ENCODE data around the gene CA10.

The CA10 gene

DNA sequence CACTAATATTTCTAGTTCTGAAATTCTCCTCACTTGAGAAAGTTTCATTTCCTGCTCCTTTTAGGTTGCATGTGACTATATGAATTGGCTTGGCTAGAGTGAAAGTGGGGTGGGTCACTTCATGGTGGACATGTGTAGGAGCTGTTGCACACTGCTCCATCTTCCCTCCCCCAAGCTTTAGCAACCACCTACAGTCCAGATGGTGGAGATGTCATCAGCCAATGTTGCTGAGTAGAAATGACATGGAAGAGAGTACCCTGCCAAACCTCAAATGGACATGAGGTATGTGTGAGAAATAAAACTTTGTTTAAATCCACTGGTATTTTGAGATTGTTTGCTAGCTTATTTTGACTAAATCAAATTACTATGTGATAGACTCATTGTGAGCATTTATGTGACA lies 281.5 kb downstream of the CA10 start:
- no peak for DNase-seq (ENCODE audit: low read depth in 2 of 2)

DNA sequence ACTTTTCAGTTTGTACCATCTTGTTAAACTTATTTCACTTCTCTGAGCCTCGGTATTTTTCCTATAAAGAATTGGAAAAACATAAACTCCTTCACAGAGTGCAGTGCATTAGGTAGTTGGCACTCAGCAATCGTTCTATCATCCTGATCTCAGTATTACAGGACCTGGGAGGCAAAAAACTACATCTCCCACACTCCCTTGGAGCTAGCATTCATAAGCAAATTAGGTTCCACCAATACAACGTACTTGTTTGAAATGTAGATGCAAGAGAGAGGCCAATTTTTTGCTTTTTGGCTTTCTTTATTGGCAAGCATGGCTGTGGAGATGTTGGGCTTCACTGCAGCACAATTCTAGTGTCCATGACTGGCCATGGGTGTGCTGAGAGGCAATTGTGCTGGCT lies 285.2 kb downstream of the CA10 start:
- no peak for DNase-seq (ENCODE audit: low read depth in 2 of 2)

DNA sequence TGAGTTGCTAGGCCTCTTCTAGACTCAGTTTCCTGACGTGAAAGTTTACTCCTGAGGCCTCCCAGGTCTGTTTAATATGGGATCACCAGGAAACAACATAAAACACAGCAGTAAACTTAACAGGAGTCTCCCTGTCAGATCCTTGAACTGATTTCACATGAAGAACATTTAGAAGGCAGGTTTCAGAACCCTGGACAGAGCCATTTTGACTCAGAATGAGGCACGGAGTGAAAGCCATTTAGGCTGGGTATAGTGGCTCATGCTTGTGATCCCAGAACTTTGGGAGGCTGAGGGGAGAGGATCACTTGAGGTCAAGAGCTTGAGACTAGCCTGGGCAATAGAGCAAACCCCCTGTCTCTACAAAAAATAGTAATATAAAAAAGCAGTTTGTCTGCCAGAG lies 289.1 kb downstream of the CA10 start:
- no peak for DNase-seq (ENCODE audit: low read depth in 2 of 2)

DNA sequence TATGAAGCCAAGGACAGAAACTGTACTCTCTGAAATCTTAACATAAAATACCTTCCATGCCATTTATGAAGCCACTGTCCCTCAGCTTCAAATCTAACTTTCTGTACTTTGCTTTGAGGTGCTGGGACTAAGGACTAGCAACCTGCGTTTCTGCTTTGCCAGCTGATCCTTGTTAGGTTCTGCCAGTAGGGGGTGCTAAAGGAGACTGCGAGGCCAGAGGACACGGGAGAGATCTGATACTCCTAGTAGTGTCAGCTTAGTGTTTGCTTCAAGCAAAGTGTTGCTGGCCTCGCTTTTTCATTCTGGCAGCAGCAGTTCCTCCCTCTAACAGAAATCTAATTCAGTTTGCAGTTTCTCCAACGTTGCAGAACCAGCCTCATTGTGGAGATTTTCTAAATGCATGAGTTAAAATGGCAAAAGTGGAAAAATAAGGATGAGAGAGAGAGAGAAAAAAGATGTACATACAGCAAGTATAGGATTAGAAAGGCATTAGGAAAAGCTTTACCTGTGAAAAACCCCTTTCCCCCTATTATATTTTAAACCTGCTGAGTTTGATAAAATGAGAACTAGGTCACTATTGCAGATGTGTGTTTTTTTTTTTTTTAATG lies 297.5 kb downstream of the CA10 start:
- no peak for DNase-seq (ENCODE audit: low read depth in 2 of 2)

DNA sequence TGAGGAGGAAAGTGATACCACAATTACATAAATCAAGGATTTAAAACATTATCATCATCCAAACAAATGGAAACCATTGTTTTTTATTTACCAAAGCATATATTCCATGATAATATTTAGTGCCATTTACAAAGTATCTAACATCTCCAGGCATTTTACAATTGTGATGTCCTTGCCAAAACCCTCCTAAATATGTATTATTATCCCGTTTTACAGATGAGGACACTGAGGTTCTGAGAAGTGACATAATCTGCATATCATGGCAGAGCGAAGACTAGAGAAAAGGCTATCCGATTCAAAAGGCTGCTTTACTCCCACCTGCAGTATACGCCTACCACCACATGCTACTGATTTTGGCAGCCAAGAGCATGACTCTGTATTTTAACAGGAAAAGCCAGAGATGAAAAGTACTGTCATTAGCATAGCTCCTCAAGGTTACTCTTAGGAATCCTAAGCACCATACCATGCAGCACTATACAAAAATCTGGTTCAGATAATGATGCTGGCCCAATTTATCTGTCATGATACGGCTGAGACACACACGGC lies 301.4 kb downstream of the CA10 start:
- no peak for DNase-seq (ENCODE audit: low read depth in 2 of 2)

DNA sequence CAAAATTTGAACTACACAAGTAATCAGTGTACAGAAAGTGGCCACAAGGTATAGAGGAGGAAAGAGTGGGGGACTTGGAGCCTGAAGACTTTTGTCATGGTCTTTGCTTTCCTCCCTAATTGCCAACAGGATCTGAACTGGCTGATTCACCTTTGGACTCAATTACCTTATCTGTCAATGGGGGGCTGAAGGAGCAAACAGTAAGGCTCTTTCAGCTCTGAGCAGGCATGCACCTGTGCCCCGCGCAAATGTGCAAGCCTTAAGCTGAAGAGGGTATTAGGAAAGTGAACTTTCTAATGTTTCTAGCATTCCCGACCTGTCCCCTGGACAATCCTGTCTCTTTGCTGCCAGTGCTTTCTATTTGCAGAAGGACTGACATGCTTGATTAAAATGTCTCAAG lies 302.7 kb downstream of the CA10 start:
- DNase-seq (ENCODE audit: low read depth in 2 of 2): no peak

DNA sequence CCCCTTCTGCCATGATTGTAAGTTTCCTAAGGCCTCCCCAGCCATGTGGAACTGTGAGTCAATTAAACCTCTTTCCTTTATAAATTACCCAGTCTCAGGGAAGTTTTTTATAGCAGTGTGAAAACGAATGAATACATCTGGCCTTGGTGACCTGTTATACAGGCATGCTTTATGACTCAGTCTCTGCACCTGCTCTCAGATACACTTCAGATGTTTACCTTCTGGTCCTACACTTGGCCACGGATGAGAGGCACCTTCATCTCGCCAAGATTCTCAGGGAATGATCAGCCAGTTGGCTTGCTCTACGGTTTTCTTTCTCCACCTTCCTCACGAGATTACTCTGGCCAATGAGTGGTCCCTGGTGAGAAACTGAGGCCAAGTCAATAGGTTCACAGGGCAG lies 304.7 kb downstream of the CA10 start:
- DNase-seq (ENCODE audit: low read depth in 2 of 2): no peak

DNA sequence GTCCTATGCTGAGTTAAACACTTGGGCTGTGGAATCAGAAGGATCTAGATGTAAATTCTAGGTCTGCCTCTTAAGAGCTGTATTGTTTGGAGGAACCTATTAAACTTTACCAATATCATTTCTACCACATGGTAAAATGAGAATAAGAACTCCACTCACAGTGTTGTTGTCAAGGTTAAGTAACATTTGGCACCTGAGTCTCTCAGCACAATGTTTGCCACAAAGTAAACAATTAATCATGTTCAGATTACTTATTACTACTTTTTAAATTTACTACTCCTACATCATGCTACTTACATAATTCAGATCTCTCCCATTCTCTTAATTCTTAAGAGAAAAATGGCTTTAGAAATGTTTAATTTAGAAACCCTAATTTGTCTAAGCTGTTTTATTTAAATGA lies 305.9 kb downstream of the CA10 start:
- DNase-seq (ENCODE audit: low read depth in 2 of 2): no peak

DNA sequence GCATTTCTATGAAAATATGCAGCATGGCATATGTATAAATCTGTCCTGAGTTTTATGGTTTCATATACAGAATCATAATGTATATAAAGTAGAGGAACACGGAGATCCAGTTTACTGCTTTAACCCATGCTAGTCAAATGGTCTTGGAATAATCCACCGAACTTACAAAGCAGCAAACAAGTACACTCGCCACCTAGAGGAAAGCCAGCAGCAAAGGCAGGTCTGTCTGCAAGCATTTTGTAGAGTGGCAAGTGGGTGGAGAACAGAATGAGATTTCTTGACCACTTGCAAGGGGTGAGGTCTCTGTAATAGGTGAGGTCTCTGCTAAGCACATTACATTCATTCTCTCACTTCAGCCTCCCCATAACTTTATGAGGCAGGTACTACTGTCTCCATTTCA lies 308.3 kb downstream of the CA10 start:
- DNase-seq (ENCODE audit: low read depth in 2 of 2): no peak

DNA sequence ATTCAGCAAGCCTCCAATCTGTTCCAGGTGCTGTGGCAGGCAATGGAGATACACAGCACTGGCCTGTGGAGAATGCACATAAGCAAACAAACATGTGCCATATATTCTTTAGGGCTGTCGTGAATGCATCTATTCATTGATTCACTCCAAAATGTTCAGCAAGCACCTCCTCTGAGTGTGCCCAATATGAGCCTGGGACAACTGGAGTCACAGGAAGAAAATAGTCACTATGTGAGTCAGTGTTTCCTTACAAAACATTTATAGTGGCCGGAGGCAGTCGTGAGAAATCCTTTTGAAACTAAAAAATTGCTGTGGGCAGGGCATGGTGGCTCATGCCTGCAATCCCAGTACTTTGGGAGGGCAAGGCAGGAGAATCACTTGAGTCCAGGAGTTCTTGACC lies 310.1 kb downstream of the CA10 start:
- no peak for DNase-seq (ENCODE audit: low read depth in 2 of 2)

DNA sequence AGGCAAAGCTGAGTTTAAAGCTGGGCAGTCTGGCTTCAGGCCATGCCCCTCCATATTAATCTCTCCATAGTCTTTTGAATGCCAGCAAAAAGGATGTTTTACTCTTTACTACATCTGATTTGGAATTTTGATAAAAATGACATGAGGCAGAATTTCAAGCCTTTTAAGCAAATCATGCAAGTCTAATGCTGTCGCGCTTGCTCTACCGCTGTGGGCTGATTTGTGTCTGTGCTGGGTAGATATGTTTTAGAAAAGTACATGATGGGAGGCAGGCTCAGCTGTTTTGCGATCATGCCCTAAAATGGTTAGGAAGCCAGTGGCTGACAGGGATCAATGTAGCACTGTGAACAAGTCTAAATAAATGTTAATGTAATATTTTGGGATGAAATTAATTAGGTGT lies 311.9 kb downstream of the CA10 start:
- no peak for DNase-seq (ENCODE audit: low read depth in 2 of 2)

DNA sequence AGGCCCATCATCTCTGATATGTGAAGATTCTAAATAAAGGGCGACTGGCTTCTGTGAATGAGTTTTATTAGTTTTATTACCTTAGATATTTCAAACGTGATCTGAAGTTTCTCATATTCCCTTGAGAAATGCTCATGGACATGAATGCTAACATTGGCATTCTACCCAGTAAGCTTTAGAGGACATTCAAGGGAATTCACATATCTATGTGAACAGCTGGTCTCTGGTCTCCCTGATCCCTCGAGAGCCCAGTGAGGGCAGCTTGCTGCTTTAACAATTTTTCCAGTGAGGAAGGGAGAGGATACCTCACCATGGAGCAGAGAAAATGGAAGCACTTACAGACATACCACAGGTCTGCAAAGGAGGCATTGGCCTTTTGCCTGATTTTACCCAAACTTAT lies 312.7 kb downstream of the CA10 start:
- no peak for DNase-seq (ENCODE audit: low read depth in 2 of 2)

DNA sequence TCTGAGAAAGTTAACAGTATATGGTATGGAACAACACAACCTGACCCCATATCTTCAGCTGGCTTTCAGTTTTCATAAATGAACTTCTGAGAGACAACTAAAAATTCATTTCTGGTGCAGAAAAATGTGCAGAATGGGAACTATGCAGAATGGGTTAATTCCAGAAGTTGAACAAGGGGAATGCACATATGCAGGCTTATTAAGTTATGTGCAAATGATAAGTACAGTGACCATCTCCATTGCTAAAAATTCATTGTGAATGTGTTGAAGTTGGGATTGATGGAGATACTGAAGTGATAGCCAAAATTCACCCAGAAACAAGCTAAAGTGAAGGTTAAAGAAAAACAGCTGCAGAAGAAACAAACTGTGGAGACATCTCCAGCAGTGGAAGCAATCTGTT lies 315.8 kb downstream of the CA10 start:
- DNase-seq (ENCODE audit: low read depth in 2 of 2): no peak

DNA sequence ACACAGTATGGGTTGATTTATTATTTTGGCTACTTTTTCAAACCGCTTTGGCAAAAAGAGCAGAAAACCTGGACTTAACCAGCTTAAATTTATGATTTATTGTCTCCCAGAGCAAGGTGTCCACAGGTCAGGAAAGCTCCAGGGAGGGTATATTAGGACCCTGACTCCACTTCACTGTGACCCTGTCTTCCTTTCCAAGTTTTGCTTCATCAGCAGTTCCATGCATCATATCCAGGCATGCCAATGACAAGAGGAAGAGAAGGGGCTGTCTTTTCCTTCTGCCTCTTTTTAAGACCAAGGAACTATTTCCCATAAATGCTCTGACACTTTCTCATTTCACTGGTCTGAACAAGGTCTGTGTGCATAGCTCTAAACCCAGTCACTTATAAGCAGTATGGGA lies 316.8 kb downstream of the CA10 start:
- DNase-seq (ENCODE audit: low read depth in 2 of 2): no peak

DNA sequence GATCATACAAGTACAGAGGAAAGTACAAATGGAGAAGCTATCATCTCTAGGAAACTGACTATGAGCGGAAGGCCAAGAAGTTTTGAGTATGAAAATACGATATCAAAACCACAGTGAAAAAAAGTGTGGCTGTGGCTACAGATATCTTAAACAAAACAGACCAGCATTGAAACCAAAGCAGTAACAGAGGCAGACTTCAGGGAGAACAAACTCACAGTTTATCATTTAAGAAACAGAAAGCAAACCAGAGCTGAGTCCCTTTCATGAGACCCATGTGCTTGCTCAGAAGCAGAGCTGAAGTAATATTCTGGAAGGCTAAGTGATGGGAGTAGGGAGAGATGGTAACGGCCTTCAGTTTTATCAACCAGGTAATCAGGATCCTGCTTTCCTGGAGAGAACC lies 317.8 kb downstream of the CA10 start:
- no peak for DNase-seq (ENCODE audit: low read depth in 2 of 2)

DNA sequence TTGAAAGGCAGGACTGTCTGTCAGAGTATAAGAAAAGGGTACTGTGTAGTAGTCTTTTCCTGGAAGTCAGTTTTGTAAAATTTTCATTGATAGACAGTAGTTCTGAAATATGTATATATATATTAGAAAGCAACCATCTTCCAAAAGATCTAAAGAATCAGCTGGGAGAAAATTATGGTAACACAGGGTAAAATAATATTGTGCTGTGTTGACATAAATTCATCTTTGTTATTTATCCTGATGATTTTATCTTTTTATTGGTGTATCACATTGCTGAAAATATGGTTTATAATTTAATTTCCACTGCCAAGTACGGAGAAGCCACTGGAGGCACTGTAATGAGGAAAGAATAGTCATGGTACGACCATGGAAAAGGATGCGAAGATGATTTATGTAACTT lies 324.9 kb downstream of the CA10 start:
- DNase-seq (ENCODE audit: low read depth in 2 of 2): no peak

DNA sequence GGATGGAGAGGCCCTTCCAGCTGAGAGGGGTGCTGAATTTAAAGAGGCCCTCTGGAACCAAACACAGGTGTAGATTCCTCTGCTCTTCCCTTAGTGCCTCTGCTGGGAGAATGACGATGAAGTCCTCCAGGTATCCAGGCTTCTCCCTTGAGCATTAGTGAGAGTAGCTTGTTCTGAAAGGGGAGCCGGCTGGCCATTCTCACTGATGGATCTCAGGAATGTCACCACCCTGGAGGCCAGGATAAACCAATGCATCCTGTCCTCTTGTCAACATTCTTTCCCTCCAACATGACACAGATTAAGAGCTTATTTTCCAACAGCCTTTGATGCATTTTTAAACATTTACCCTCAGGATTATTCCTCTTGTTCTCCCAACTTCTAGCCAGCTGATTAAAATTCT lies 325.5 kb downstream of the CA10 start:
- no peak for DNase-seq (ENCODE audit: low read depth in 2 of 2)

DNA sequence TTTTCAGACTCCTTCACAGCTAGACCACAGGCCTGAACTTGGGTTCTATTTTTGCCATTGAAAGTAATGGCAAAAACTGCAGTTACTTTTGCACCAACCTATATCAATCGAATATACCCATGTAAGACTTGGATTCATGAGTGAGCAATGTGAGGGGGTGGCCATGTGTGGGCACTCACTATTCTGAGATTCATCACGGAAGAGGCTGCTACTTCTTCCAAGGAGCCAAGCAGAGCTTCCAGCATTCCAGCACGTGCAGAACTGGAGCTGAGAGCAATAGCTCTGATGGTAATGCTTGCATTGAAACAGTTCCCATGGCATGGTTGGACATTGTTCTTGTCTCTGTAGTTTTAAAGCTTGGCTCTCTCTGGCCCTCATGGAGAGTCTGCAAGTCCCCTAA lies 327.6 kb downstream of the CA10 start:
- no peak for DNase-seq (ENCODE audit: low read depth in 2 of 2)

DNA sequence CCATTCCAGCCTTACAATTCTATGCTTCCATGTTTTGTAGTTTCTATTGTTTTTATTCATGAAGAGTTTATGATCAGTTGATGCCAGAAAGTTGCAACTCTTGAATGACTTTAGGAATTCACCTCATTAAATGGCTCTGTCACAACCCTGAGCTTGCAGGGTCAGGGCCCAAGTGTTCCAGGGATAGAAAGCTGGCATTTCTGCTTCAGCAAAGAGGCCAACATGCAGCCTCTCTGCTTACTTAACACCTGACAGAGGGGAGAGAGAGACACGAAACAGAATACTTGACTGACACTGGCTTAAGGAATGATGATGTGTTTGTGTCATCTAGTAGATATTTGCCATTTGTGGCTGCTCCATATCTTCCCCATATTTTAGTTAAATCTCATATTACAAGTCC lies 328.1 kb downstream of the CA10 start:
- no peak for DNase-seq (ENCODE audit: low read depth in 2 of 2)

DNA sequence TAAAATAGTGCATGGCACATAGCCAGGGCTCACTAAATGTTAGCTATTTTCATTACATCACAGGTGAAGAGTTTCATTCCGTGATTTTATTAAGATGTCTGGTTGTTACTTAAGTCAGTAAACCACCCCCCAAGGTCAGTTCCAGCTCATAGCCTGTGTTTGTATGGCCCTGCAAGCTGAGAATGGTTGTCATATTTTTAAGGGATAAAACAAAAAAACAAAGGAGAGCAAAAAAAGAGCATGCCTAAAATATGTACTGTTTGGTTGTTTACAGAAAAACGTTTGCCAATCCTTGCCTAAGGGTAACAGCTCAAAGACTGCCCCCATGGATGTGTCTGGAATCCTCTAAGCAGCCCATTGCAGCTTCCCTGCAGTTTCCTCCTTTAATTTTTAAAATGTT lies 329.6 kb downstream of the CA10 start:
- no peak for DNase-seq (ENCODE audit: low read depth in 2 of 2)

DNA sequence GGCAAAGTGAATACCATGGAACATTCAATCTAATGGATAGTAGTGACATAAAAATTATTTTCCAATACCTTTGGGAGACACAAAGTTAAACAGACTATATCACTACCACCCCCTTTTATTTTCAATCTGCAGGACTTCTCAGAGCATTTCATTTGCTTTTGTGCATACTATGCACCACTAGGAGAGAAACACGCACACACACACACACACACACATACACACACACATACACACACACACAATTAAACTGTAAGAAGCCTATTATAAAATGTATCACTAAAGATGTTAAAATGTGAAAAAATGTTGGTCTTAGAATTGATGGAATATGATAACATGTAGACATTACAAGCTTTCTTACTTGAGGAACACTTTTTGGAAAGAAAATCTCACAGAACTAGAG lies 331.4 kb downstream of the CA10 start:
- no peak for DNase-seq (ENCODE audit: low read depth in 2 of 2)

DNA sequence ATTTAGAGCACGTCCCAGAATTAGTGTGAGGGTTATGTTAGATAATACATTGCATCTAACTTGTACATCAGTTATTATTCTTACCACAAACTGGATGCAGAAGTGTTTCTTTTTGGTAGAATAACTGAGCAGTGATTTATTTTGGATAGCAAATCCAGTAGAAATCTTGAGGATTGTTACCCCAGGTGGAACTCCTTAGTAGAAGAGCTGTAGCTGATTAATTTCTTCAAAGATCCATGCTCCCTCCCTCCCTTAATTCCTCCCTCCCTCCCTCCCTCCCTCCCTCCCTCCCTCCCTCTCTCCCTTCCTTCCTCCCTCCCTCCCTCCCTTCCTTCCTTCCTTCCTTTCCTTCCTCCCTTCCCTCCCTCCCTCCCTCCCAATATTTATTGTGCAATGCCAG lies 337.7 kb downstream of the CA10 start:
- no peak for DNase-seq (ENCODE audit: low read depth in 2 of 2)

DNA sequence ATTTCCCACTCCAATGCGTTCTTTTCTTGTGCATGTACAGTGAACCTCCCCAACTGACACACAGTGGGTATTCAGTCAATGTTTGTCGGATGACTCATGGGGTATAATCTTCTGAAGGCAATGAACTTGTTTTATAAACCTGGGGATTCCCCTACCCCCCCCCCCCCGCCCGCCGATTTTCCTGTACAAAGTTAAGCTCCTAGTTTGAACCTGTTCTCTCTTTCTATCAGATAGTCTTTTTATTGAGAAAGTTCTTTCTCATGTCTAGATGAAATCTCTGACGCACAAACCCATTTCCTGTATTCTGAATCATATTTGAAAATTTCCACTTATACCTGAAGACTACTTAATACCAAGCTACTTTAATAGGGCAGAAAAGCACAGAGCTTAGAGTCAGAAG lies 338.3 kb downstream of the CA10 start:
- DNase-seq (ENCODE audit: low read depth in 2 of 2): no peak
